IMR-90 (cell line): ENCODE data around the gene SYNGR2. TPM values are rescaled to one million over a fixed set of nuclear protein-coding genes. Genes with fewer than 3 reads are reported as not detected.

Experiments
- ATAC-seq: fragments of 200-7000 bp; cut with Tn5 transposase; 2 replicates; pipeline ENCODE4 v1.9.1; 2020; ENCODE audit warnings: low read depth, mild to moderate bottlenecking, moderate library complexity
- BruUV-seq: library from RNA; stranded (reverse); fragments of 400-500 nt; replicated peaks from 2 replicates; lab custom pipeline; 2021; lab: Mats Ljungman, UMichigan
- CTCF ChIA-PET: fragments of 300-600 bp; formaldehyde crosslinking; extraction: SDS; loops from one replicate; lab custom pipeline; 2021; ENCODE audit warnings: antibody characterized with exemption; lab: Yijun Ruan, JAX
- POLR2A ChIA-PET: fragments of 300-600 bp; sonication (Branson Sonifier 250); formaldehyde crosslinking; loops from one replicate; lab custom pipeline; 2022; ENCODE audit warnings: antibody characterized with exemption; ENCODE audit not compliant: unreplicated experiment; lab: Charles Lee
- DNase-seq: peaks from one replicate; pipeline ENCODE4 v3.0.0; 2013
- H2AFZ ChIP-seq: replicated peaks from 2 replicates; pipeline ENCODE3; 2013; ENCODE audit warnings: low read length, mild to moderate bottlenecking; ENCODE audit not compliant: poor library complexity
- H2AK5ac ChIP-seq: 2 replicates; pipeline ENCODE4 v1.6.1; 2013; ENCODE audit warnings: low read depth, low read length, inconsistent platforms
- H2AK9ac ChIP-seq: replicated peaks from 2 replicates; pipeline ENCODE3; 2013; ENCODE audit warnings: mild to moderate bottlenecking, low read depth, low read length, moderate library complexity; ENCODE audit not compliant: poor library complexity
- H2BK120ac ChIP-seq: 2 replicates; pipeline ENCODE4 v1.6.1; 2013; ENCODE audit warnings: low read depth, low read length, inconsistent platforms
- H2BK15ac ChIP-seq: 3 replicates; pipeline ENCODE4 v1.6.1; 2013; ENCODE audit warnings: low read depth, low read length, inconsistent platforms
- H2BK20ac ChIP-seq: 2 replicates; pipeline ENCODE4 v1.6.1; 2013; ENCODE audit warnings: low read depth, mild to moderate bottlenecking, inconsistent platforms, low read length, moderate library complexity
- H2BK5ac ChIP-seq: 2 replicates; pipeline ENCODE4 v1.6.1; 2013; ENCODE audit warnings: mild to moderate bottlenecking, low read depth, low read length, inconsistent platforms; ENCODE audit not compliant: poor library complexity, severe bottlenecking
- H3K14ac ChIP-seq: replicated peaks from 2 replicates; pipeline ENCODE4 v1.6.1; 2013; ENCODE audit warnings: low read depth, low read length, inconsistent platforms
- H3K18ac ChIP-seq: 2 replicates; pipeline ENCODE4 v1.6.1; 2013; ENCODE audit warnings: low read depth, low read length, control low read depth
- H3K23ac ChIP-seq: 2 replicates; pipeline ENCODE4 v1.6.1; 2013; ENCODE audit warnings: low read depth, low read length, inconsistent platforms
- H3K27ac ChIP-seq: 2 replicates; pipeline ENCODE4 v1.5.1; 2013; ENCODE audit warnings: mild to moderate bottlenecking, control low read depth, low read length; ENCODE audit not compliant: insufficient read depth
- H3K27me3 ChIP-seq: 2 replicates; pipeline ENCODE4 v1.6.1; 2013; ENCODE audit warnings: low read length; ENCODE audit not compliant: control insufficient read depth, insufficient read depth
- H3K36me3 ChIP-seq: 2 replicates; pipeline ENCODE4 v1.6.1; 2013; ENCODE audit warnings: low read length, mixed read lengths; ENCODE audit not compliant: control insufficient read depth, insufficient read depth
- H3K4ac ChIP-seq: 2 replicates; pipeline ENCODE4 v1.6.1; 2013; ENCODE audit warnings: low read depth, low read length, inconsistent platforms
- H3K4me1 ChIP-seq: 2 replicates; pipeline ENCODE4 v1.6.1; 2013; ENCODE audit warnings: low read length, mixed read lengths; ENCODE audit not compliant: control insufficient read depth, insufficient read depth
- H3K4me2 ChIP-seq: 2 replicates; pipeline ENCODE4 v1.6.1; 2013; ENCODE audit warnings: low read depth, mild to moderate bottlenecking, control low read depth, low read length, moderate library complexity
- H3K4me3 ChIP-seq: 2 replicates; pipeline ENCODE4 v1.5.1; 2013; ENCODE audit warnings: low read depth, mild to moderate bottlenecking, control low read depth, low read length, moderate library complexity; ENCODE audit not compliant: insufficient read depth
- H3K56ac ChIP-seq: 2 replicates; pipeline ENCODE4 v1.6.1; 2013; ENCODE audit warnings: low read length, inconsistent platforms; ENCODE audit not compliant: insufficient read depth; ENCODE audit errors: extremely low read depth
- H3K79me1 ChIP-seq, 2 experiments: 2 replicates each; pipeline ENCODE4 v1.6.1; 2013; ENCODE audit warnings: low read length in 2 of 2, inconsistent platforms in 1 of 2, low read depth in 1 of 2
- H3K9ac ChIP-seq: 2 replicates; pipeline ENCODE4 v1.6.1; 2013; ENCODE audit warnings: low read depth, low read length, control low read depth
- H3K9me1 ChIP-seq: 2 replicates; pipeline ENCODE4 v1.6.1; 2013; ENCODE audit warnings: low read length, inconsistent platforms; ENCODE audit not compliant: insufficient read depth
- H3K9me3 ChIP-seq: 2 replicates; pipeline ENCODE4 v1.6.1; 2013; ENCODE audit warnings: low read length; ENCODE audit not compliant: control insufficient read depth, insufficient read depth
- H4K20me1 ChIP-seq: 2 replicates; pipeline ENCODE4 v1.6.1; 2013; ENCODE audit warnings: low read length, inconsistent platforms; ENCODE audit not compliant: insufficient read depth
- H4K5ac ChIP-seq: 2 replicates; pipeline ENCODE4 v1.6.1; 2013; ENCODE audit warnings: mild to moderate bottlenecking, low read depth, low read length, control low read depth
- H4K8ac ChIP-seq, 2 experiments: 2 replicates each; pipeline ENCODE4 v1.6.1; 2013; ENCODE audit warnings: low read depth in 2 of 2, low read length in 2 of 2, control low read depth in 1 of 2, inconsistent platforms in 1 of 2
- H4K91ac ChIP-seq: 2 replicates; pipeline ENCODE4 v1.6.1; 2013; ENCODE audit warnings: low read depth, low read length, inconsistent platforms; ENCODE audit not compliant: insufficient read depth
- BHLHE40 ChIP-seq: fragments of 150-350 bp; IDR thresholded peaks from 2 replicates; pipeline ENCODE4 v1.6.1; 2016; ENCODE audit warnings: mild to moderate bottlenecking, low read depth, low read length
- CEBPB ChIP-seq: IDR thresholded peaks from 2 replicates; pipeline ENCODE4 v1.6.1; 2012; ENCODE audit warnings: low read depth, low read length, improper control_type of control experiment
- CHD1 ChIP-seq: IDR thresholded peaks from 2 replicates; pipeline ENCODE4 v1.6.1; 2012; ENCODE audit warnings: low read depth, low read length, improper control_type of control experiment
- FOS ChIP-seq: fragments of 150-350 bp; IDR thresholded peaks from 2 replicates; pipeline ENCODE4 v1.6.1; 2016; ENCODE audit warnings: low read depth, low read length
- MAFK ChIP-seq: IDR thresholded peaks from 2 replicates; pipeline ENCODE4 v1.6.1; 2012; ENCODE audit warnings: low read depth, low read length, improper control_type of control experiment
- MAZ ChIP-seq: IDR thresholded peaks from 2 replicates; pipeline ENCODE4 v1.6.1; 2012; ENCODE audit warnings: low read depth, mild to moderate bottlenecking, low read length, improper control_type of control experiment, moderate library complexity, borderline replicate concordance
- MXI1 ChIP-seq: IDR thresholded peaks from 2 replicates; pipeline ENCODE4 v1.6.1; 2012; ENCODE audit warnings: low read depth, mild to moderate bottlenecking, low read length, moderate library complexity, borderline replicate concordance
- NFE2L2 ChIP-seq: fragments of 150-350 bp; IDR thresholded peaks from 2 replicates; pipeline ENCODE4 v1.6.1; 2016; ENCODE audit warnings: low read depth, mild to moderate bottlenecking, low read length
- POLR2A ChIP-seq: IDR thresholded peaks from 2 replicates; pipeline ENCODE4 v1.6.1; 2012; ENCODE audit warnings: mild to moderate bottlenecking, low read depth, low read length
- RAD21 ChIP-seq: IDR thresholded peaks from 2 replicates; pipeline ENCODE4 v1.6.1; 2012; ENCODE audit warnings: low read length, improper control_type of control experiment
- RCOR1 ChIP-seq: IDR thresholded peaks from 2 replicates; pipeline ENCODE4 v1.6.1; 2012; ENCODE audit warnings: mild to moderate bottlenecking, low read length, improper control_type of control experiment; ENCODE audit not compliant: insufficient replicate concordance
- RFX5 ChIP-seq: IDR thresholded peaks from 2 replicates; pipeline ENCODE4 v1.8.0; 2012; ENCODE audit warnings: low read depth, mild to moderate bottlenecking, low read length, moderate library complexity
- SMC3 ChIP-seq: fragments of 150-350 bp; IDR thresholded peaks from 2 replicates; pipeline ENCODE4 v1.6.1; 2016; ENCODE audit warnings: low read depth, mild to moderate bottlenecking, antibody characterized with exemption, low read length, moderate library complexity
- WGBS, 2 experiments: methylation state at CpG; one replicate each; pipeline versions ENCODE4 v1.1.5 to v1.1.7; 2013; ENCODE audit warnings: missing lambda C conversion rate in 2 of 2; ENCODE audit not compliant: insufficient read length in 1 of 2; ENCODE audit errors: extremely low coverage in 2 of 2; 5-methylcytosine and 5-hydroxymethylcytosine counted together
- dilution Hi-C: fragments of 300-500 bp; cut with HindIII; formaldehyde crosslinking; loops from one replicate; pipeline ENCODE4 v1.14.3; 2018; ENCODE audit warnings: low sequenced_read_pairs; ENCODE audit not compliant: unreplicated experiment
- in situ Hi-C: fragments of 300-500 bp; cut with MboI; formaldehyde crosslinking; loops from 3 replicates; pipeline ENCODE4 v1.14.3; 2019; ENCODE audit warnings: low sequenced_read_pairs, inconsistent platforms, mixed read lengths
- intact Hi-C: fragments of 100-400 bp; cut with micrococcal nuclease; formaldehyde crosslinking; loops from 2 replicates; pipeline ENCODE4 v1.10.0; 2022
- polyA plus RNA-seq, 3 experiments: library from polyadenylated mRNA; depleted of rRNA; stranded (reverse); fragments of >200 nt; gene quantifications; 2 replicates each; pipeline ENCODE4 v1.2.3, GENCODE V29; 2012; ENCODE audit warnings: low replicate concordance in 1 of 3
- total RNA-seq: library from RNA; depleted of rRNA; stranded (reverse); fragments of >200 nt; gene quantifications from 2 replicates; pipeline ENCODE4 v1.2.3, GENCODE V29; 2012
- TF ChIP-seq, protein P1 (sequence below): fragments of 150-350 bp; IDR thresholded peaks from 2 replicates; pipeline ENCODE4 v1.6.1; 2016; ENCODE audit warnings: low read depth, mild to moderate bottlenecking, low read length, moderate library complexity, borderline replicate concordance
- TF ChIP-seq, protein P2 (sequence below): conservative IDR thresholded peaks from 2 replicates; pipeline ENCODE4 v1.5.1; 2012; ENCODE audit warnings: mild to moderate bottlenecking, low read depth, low read length, improper control_type of control experiment

Gene SYNGR2
- total and polyA plus RNA-seq, 2 of the 4 experiments (the other 2 are of a cell fraction) = 11.1 to 63.1 TPM

DNA sequence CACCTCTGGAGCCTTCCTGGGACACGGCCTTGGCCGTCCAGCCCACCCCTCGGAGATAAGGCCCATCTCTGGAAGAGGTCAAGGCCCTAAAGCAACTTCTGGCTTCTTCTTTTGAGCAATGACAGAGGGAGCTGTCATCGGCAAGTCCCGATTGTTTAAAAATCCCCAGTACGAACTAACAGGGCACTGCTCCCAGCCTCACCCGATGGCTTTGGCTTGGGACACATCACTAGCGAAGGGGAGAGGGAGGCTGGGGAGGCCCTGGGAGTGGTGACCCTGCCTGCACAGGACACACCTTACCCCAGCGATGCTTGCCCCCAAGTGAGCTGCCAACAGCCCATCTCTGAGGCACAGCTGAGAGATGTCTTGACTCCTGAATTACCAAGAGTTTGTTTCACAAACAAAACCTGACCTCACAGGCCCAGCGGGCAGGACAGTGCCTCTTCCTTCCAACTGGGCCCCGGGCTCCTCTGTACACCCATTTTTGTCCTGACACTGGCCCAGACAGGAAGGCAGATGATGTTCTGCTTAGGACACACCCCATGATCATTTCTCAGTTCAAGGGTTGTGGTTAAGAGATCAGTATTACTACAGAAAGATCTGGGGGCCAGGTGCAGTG lies 4.8 kb downstream of the SYNGR2 start:
- H3K4me1 ChIP-seq = peaks cover 11% of the 10 kb centered on the region
- no peak overlapping the region for H3K56ac ChIP-seq
- dilution Hi-C loops (no loop called here), in situ Hi-C loops (no loop called here), intact Hi-C loops (no loop called here)
- H4K20me1 ChIP-seq = peaks cover 6% of the 10 kb centered on the region; the same call in 1 of the 2 replicates
- H3K18ac ChIP-seq = no peak overlapping the region
- H2BK5ac ChIP-seq = no peak overlapping the region
- H3K9me1 ChIP-seq = peaks cover 8% of the 10 kb centered on the region; the same call in 1 of the 2 replicates
- DNase-seq (no peak), ATAC-seq (no peak)
- no peak overlapping the region for H3K4me3 ChIP-seq
- ChIA-PET CTCF (no interaction called here), POLR2A (interaction anchor here (0.6 kb wide), 1 partner anchor 634 kb away, joined by 3 read pairs; no protein-coding TSS in a partner anchor)
- no TSS peak for BruUV-seq
- no peak overlapping the region for H2BK15ac ChIP-seq
- H3K79me1 ChIP-seq = peaks cover 0 to 30% of the 10 kb centered on the region in 2 experiments; a peak in 2 of 4 replicates
- WGBS, 2 experiments = 20% methylated on average over 1 of the region's 11 CpGs; no CpG with 5 or more reads in 1 of the 2 experiments
- no peak overlapping the region for H4K5ac ChIP-seq
- H3K27ac ChIP-seq = no peak overlapping the region
- peak overlapping the region in 1 of 2 experiments; percentile 4; a peak in 1 of 4 replicates for H4K8ac ChIP-seq
- no peaks in the 10 kb centered on the region for H3K27me3 ChIP-seq
- no peak overlapping the region for H3K9ac ChIP-seq
- H3K36me3 ChIP-seq = no peaks in the 10 kb centered on the region; the same call in 1 of the 2 replicates
- peak overlapping the region; percentile 18 for H2AFZ ChIP-seq
- H2AK9ac ChIP-seq = peak overlapping the region; percentile 11
- H3K23ac ChIP-seq = 0 out of 2 replicates have a peak overlapping the region, but pooled peaks have one; percentile 41
- H3K4ac ChIP-seq = peak overlapping the region; percentile 30; the same call in 1 of the 2 replicates
- peak overlapping the region; percentile 5; the same call in 1 of the 2 replicates for H3K4me2 ChIP-seq
- H2AK5ac ChIP-seq = peak overlapping the region; percentile 7; the same call in 1 of the 2 replicates
- H2BK120ac ChIP-seq = peak overlapping the region; percentile 23; the same call in 1 of the 2 replicates
- 0 out of 2 replicates have a peak overlapping the region, but pooled peaks have one; percentile 23 for H4K91ac ChIP-seq
- no peaks in the 10 kb centered on the region for H3K9me3 ChIP-seq
- H3K14ac ChIP-seq = peak overlapping the region; percentile 3; the same call in 1 of the 2 replicates
- H2BK20ac ChIP-seq = peak overlapping the region; percentile 36; the same call in 1 of the 2 replicates
- TF ChIP-seq MAZ (no peak), POLR2A (no peak), RAD21 (no peak), NFE2L2 (no peak), CHD1 (no peak), RFX5 (no peak), MAFK (no peak), CEBPB (no peak), FOS (no peak), RCOR1 (no peak), SMC3 (no peak), MXI1 (no peak), BHLHE40 (no peak)
- TF ChIP-seq, protein P1, sequence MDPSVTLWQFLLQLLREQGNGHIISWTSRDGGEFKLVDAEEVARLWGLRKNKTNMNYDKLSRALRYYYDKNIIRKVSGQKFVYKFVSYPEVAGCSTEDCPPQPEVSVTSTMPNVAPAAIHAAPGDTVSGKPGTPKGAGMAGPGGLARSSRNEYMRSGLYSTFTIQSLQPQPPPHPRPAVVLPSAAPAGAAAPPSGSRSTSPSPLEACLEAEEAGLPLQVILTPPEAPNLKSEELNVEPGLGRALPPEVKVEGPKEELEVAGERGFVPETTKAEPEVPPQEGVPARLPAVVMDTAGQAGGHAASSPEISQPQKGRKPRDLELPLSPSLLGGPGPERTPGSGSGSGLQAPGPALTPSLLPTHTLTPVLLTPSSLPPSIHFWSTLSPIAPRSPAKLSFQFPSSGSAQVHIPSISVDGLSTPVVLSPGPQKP = no peak
- TF ChIP-seq, protein P2, sequence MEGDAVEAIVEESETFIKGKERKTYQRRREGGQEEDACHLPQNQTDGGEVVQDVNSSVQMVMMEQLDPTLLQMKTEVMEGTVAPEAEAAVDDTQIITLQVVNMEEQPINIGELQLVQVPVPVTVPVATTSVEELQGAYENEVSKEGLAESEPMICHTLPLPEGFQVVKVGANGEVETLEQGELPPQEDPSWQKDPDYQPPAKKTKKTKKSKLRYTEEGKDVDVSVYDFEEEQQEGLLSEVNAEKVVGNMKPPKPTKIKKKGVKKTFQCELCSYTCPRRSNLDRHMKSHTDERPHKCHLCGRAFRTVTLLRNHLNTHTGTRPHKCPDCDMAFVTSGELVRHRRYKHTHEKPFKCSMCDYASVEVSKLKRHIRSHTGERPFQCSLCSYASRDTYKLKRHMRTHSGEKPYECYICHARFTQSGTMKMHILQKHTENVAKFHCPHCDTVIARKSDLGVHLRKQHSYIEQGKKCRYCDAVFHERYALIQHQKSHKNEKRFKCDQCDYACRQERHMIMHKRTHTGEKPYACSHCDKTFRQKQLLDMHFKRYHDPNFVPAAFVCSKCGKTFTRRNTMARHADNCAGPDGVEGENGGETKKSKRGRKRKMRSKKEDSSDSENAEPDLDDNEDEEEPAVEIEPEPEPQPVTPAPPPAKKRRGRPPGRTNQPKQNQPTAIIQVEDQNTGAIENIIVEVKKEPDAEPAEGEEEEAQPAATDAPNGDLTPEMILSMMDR = no peak
